ENCODE measurements around the gene SLIT1. TPM values are rescaled to one million over a fixed set of nuclear protein-coding genes. Genes with fewer than 3 reads are reported as not detected.

The SLIT1 gene
- polyA plus RNA-seq, 1 donor from 2014 or later, result 9.5 TPM

GRCh38 chr10:96987141-96987841 is 198.5 kb downstream of the SLIT1 start:
- H4K20me1 ChIP-seq (ENCODE audit: insufficient read depth), result no peaks in the 10 kb centered on the region
- H3F3A ChIP-seq (ENCODE audit: insufficient read depth, low read length, poor library complexity, severe bottlenecking), result no peaks in the 10 kb centered on the region
- no peak overlapping the region for H3K4me2 ChIP-seq (ENCODE audit: low read length)
- H3K27me3 ChIP-seq (ENCODE audit: insufficient read depth, low read depth, low read length), result no peaks in the 10 kb centered on the region
- TF ChIP-seq EZH2 (IDR thresholded peaks at IDR 0.05; ENCODE audit: borderline replicate concordance, insufficient read depth, low read length, poor library complexity, severe bottlenecking), result no peak
- TF ChIP-seq REST (IDR thresholded peaks at IDR 0.05; ENCODE audit: borderline replicate concordance), result no peak
- no peak for TF ChIP-seq TAF1 (IDR thresholded peaks at IDR 0.05; ENCODE audit: low read depth)
- no peak for TF ChIP-seq POLR2AphosphoS5 (IDR thresholded peaks at IDR 0.05)
- TF ChIP-seq RAD21 (conservative IDR thresholded peaks at IDR 0.05), result no peak
- no peak for TF ChIP-seq CTCF (IDR thresholded peaks at IDR 0.05; ENCODE audit: poor library complexity, severe bottlenecking)
- no peak for TF ChIP-seq EP300 (conservative IDR thresholded peaks at IDR 0.05; ENCODE audit: poor library complexity, severe bottlenecking)
- TF ChIP-seq SMC3 (conservative IDR thresholded peaks at IDR 0.05; ENCODE audit: poor library complexity), result no peak
- no peak for TF ChIP-seq MXI1 (conservative IDR thresholded peaks at IDR 0.05; ENCODE audit: poor library complexity, severe bottlenecking)
- H3K79me2 ChIP-seq (replicated peaks; ENCODE audit: insufficient read depth, low read length), result no peaks in the 10 kb centered on the region
- H2AFZ ChIP-seq (ENCODE audit: low read depth, low read length), result no peak overlapping the region
- H3K9me3 ChIP-seq (ENCODE audit: low read length), result no peaks in the 10 kb centered on the region
- H3K27ac ChIP-seq (ENCODE audit: low read length), result no peak overlapping the region
- no peak overlapping the region for H3K9ac ChIP-seq (ENCODE audit: low read length)
- no peaks in the 10 kb centered on the region for H3K9me2 ChIP-seq (ENCODE audit: insufficient read depth, low read length)
- H3K4me3 ChIP-seq (ENCODE audit: low read length), result no peak overlapping the region
- peaks cover 1% of the 10 kb centered on the region for H3K36me3 ChIP-seq (ENCODE audit: insufficient read depth, low read length)

- H3K4me2 ChIP-seq (ENCODE audit: low read length), result no peak overlapping the region
Measured at GRCh38 chr10:96986200-96986856, 199.4 kb downstream of the SLIT1 start.

More at GRCh38 chr10:96986200-96986856, 199.4 kb downstream of the SLIT1 start:
- Histone ChIP-seq H3K36me3 (ENCODE audit: insufficient read depth, low read length) (peaks cover 4% of the 10 kb centered on the region), H3F3A (ENCODE audit: insufficient read depth, low read length, poor library complexity, severe bottlenecking) (no peaks in the 10 kb centered on the region), H3K9me3 (ENCODE audit: low read length) (no peaks in the 10 kb centered on the region), H3K4me3 (ENCODE audit: low read length) (no peak overlapping the region), H3K27ac (ENCODE audit: low read length) (no peak overlapping the region), H3K79me2 (replicated peaks; ENCODE audit: insufficient read depth, low read length) (no peaks in the 10 kb centered on the region), H3K9ac (ENCODE audit: low read length) (no peak overlapping the region), H3K9me2 (ENCODE audit: insufficient read depth, low read length) (no peaks in the 10 kb centered on the region), H2AFZ (ENCODE audit: low read depth, low read length) (no peak overlapping the region), H4K20me1 (ENCODE audit: insufficient read depth) (no peaks in the 10 kb centered on the region), H3K27me3 (ENCODE audit: insufficient read depth, low read depth, low read length) (no peaks in the 10 kb centered on the region)
- TF ChIP-seq TAF1 (IDR thresholded peaks at IDR 0.05; ENCODE audit: low read depth) (no peak), MXI1 (conservative IDR thresholded peaks at IDR 0.05; ENCODE audit: poor library complexity, severe bottlenecking) (no peak), RAD21 (conservative IDR thresholded peaks at IDR 0.05) (no peak), EP300 (conservative IDR thresholded peaks at IDR 0.05; ENCODE audit: poor library complexity, severe bottlenecking) (no peak), SMC3 (conservative IDR thresholded peaks at IDR 0.05; ENCODE audit: poor library complexity) (no peak), EZH2 (IDR thresholded peaks at IDR 0.05; ENCODE audit: borderline replicate concordance, insufficient read depth, low read length, poor library complexity, severe bottlenecking) (no peak), CTCF (IDR thresholded peaks at IDR 0.05; ENCODE audit: poor library complexity, severe bottlenecking) (no peak), POLR2AphosphoS5 (IDR thresholded peaks at IDR 0.05) (no peak), REST (IDR thresholded peaks at IDR 0.05; ENCODE audit: borderline replicate concordance) (no peak)

All from neural cell (in vitro differentiated cells).